Heart right ventricle (tissue), 16 donors: ENCODE data around the gene TEC. TPM values are rescaled to one million over a fixed set of nuclear protein-coding genes. Genes with fewer than 3 reads are reported as not detected.

Source experiments
- ATAC-seq, 8 donors: fragments of 200-7000 bp; cut with Tn5 transposase; one replicate each; pipeline ENCODE4 v1.9.1; 2020; ENCODE audit warnings: mild to moderate bottlenecking in 8 of 8, moderate library complexity in 8 of 8, moderate number of reproducible peaks in 1 of 8
- DNase-seq, 2 donors: peaks; one replicate each; pipeline ENCODE4 v3.0.0-alpha.2; 2020
- H3K27ac ChIP-seq, 10 donors: fragments of 200-600 bp; sonication (generic) in 2 of 10; one replicate each; pipeline versions ENCODE4 v1.5.0 to v1.8.0; 2020 to 2022; ENCODE audit warnings: mild to moderate bottlenecking in 3 of 10
- H3K27me3 ChIP-seq, 7 donors: fragments of 200-600 bp; one replicate each; pipeline ENCODE4 v1.8.0; 2021 to 2022; ENCODE audit warnings: mild to moderate bottlenecking in 2 of 7
- H3K36me3 ChIP-seq, 9 donors: fragments of 200-600 bp; sonication (generic) in 1 of 9; one replicate each; pipeline versions ENCODE4 v1.5.0 to v1.8.0; 2020 to 2022; ENCODE audit warnings: mild to moderate bottlenecking in 2 of 9
- H3K4me1 ChIP-seq, 9 donors: fragments of 200-600 bp; sonication (generic) in 1 of 9; one replicate each; pipeline versions ENCODE4 v1.5.0 to v1.8.0; 2020 to 2022; ENCODE audit warnings: mild to moderate bottlenecking in 4 of 9
- H3K4me3 ChIP-seq, 10 donors: fragments of 200-600 bp; sonication (generic) in 2 of 10; one replicate each; pipeline versions ENCODE4 v1.5.0 to v1.8.0; 2020 to 2022; ENCODE audit warnings: mild to moderate bottlenecking in 7 of 10, moderate library complexity in 2 of 10
- H3K9me3 ChIP-seq, 11 donors: fragments of 200-600 bp in 10 of 11; sonication (generic) in 2 of 11; one replicate each; pipeline versions ENCODE4 v1.5.0 to v1.8.0; 2013 to 2022; ENCODE audit warnings: mild to moderate bottlenecking in 2 of 11, control low read depth in 1 of 11, moderate library complexity in 1 of 11
- WGBS, 2 donors: extraction: QIAGEN DNeasy Blood & Tissue Kit; methylation state at CpG; one replicate each; pipeline ENCODE4 v1.1.7; 2013; ENCODE audit warnings: inconsistent platforms in 1 of 2; 5-methylcytosine and 5-hydroxymethylcytosine counted together
- intact Hi-C, 10 donors: fragments of 100-400 bp; cut with DNase I; formaldehyde crosslinking; loops; one replicate each; pipeline versions ENCODE4 v1.11.1 to v1.14.2; 2022
- polyA plus RNA-seq, 2 donors: library from polyadenylated mRNA; stranded (reverse); fragments of 200-250 nt; gene quantifications; one replicate each; pipeline ENCODE4 v1.2.3, GENCODE V29; 2013
- total RNA-seq, 10 donors: library from RNA; stranded (reverse); fragmentation: NEBNext Ultra II Directional in 3 of 10; extraction: Animal tissue kit (Norgen Biotek cat#: 25700) in 3 of 10; gene quantifications; one replicate each; pipeline versions ENCODE4 v1.2.1 to v1.2.4, GENCODE V29; 2021 to 2023
- TF ChIP-seq, protein P1 (sequence below), 9 donors: fragments of 200-600 bp; sonication (generic) in 2 of 9; IDR thresholded peaks; one replicate each; pipeline versions ENCODE4 v1.5.0 to v1.8.0; 2021 to 2022; ENCODE audit warnings: antibody characterized with exemption in 9 of 9, mild to moderate bottlenecking in 5 of 9, moderate library complexity in 1 of 9
- donor health status: Arrhythmogenic right ventricular cardiomyopathy.
- donor health status: ischemic (EF 13 %, LVEDD 7.1; RV severe dilation, severe dysfunction).
- donor health status: healthy with polysubstance abuse.
- donor health status: DM: no; HTN: yes; CAD: no.
- donor health status: DM: no; HTN: no; CAD: no.
- donor health status: ischemic (EF 25% LVEDD 6.9; RV normal size, moderate dysfunction).
- donor health status: ischemic (EF 25% LVEDD 5.7; RV mildly dilated, moderate dysfunction).
- donor health status: healthy.
- donor health status: DM: yes; HTN: yes; CAD: no.
- donor health status: Ischemic cardiomyopathy.
- donor health status: ischemic (EF 35%, LVEDD 5.7; RV mildly dilated, moderate dysfunction).
- donor health status: nonischemic (EF 11% LVEDD 7.7; RV severe dilation, severe dysfunction).
- donor health status: DM: yes; HTN: yes; CAD: no.
- donor health status: PGD.
- donor health status: ischemic (EF 29% LVEDD 5.4; RV normal size, mild dysfunction).
- donor health status: nonischemic (EF 23%, LVEDD 6.1; RV moderate dilation, normal function).

TEC gene
- total and polyA plus RNA-seq, 12 donors = 1.0 to 3.6 (median 2.2) TPM

DNA sequence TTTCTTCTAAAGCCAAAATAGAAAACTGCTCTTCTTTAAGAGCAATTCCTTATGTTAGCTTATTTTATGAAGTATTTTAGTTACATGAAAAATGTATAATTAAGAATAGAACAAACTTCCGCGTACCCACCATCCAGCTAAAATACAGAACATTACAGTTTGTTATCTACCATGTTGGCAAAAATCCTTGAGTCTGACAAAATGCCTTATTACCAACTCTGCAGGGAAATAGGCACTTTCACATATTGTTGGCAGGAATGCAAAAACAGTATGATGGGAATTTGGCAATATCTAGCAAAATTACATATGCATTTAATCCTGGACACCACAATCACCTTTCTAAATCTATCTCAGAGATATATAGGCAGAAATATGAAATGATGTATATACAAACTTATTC lies 39.3 kb upstream of the TEC start:
- TF ChIP-seq, protein P1, sequence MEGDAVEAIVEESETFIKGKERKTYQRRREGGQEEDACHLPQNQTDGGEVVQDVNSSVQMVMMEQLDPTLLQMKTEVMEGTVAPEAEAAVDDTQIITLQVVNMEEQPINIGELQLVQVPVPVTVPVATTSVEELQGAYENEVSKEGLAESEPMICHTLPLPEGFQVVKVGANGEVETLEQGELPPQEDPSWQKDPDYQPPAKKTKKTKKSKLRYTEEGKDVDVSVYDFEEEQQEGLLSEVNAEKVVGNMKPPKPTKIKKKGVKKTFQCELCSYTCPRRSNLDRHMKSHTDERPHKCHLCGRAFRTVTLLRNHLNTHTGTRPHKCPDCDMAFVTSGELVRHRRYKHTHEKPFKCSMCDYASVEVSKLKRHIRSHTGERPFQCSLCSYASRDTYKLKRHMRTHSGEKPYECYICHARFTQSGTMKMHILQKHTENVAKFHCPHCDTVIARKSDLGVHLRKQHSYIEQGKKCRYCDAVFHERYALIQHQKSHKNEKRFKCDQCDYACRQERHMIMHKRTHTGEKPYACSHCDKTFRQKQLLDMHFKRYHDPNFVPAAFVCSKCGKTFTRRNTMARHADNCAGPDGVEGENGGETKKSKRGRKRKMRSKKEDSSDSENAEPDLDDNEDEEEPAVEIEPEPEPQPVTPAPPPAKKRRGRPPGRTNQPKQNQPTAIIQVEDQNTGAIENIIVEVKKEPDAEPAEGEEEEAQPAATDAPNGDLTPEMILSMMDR (IDR thresholded peaks at IDR 0.05) = no peak
- WGBS, 2 donors = 91 to 96% methylated on average over 2 of the region's 2 CpGs
- intact Hi-C loops = no loop called here
- H3K27me3 ChIP-seq = no peaks in the 10 kb centered on the region
- H3K36me3 ChIP-seq = no peaks in the 10 kb centered on the region
- no peak overlapping the region for H3K4me3 ChIP-seq
- no peak for DNase-seq
- H3K4me1 ChIP-seq = no peaks in the 10 kb centered on the region
- no peak overlapping the region for H3K27ac ChIP-seq
- peaks cover 0 to 5% (median 0%) of the 10 kb centered on the region in 11 donors for H3K9me3 ChIP-seq
- no peak for ATAC-seq

DNA sequence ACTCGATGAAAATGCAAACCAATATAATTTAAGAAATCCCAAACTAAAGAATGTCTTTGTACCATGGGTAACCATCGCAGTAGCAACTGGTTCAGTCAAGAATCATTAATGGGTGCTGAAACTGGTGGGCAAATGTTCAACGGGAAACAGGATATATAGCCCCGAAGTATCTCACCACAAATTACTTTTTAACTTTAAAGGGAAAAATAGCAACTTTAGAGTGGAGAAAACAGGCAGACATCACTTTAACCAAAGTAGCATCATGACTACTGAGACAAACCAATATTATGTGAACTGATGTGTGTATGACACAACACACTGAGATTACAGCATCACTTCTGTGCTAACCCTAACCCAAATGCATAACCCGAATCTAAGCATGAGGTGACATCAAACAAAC lies 37.9 kb upstream of the TEC start:
- Histone ChIP-seq H3K9me3 (no peaks in the 10 kb centered on the region), H3K27me3 (no peaks in the 10 kb centered on the region), H3K27ac (no peak overlapping the region), H3K36me3 (no peaks in the 10 kb centered on the region), H3K4me1 (no peaks in the 10 kb centered on the region), H3K4me3 (no peak overlapping the region)
- intact Hi-C loops = no loop called here
- DNase-seq = no peak
- 89% methylated on average over 5 of the region's 5 CpGs for WGBS, 2 donors
- ATAC-seq = no peak
- TF ChIP-seq, protein P1 (IDR thresholded peaks at IDR 0.05) = no peak

DNA sequence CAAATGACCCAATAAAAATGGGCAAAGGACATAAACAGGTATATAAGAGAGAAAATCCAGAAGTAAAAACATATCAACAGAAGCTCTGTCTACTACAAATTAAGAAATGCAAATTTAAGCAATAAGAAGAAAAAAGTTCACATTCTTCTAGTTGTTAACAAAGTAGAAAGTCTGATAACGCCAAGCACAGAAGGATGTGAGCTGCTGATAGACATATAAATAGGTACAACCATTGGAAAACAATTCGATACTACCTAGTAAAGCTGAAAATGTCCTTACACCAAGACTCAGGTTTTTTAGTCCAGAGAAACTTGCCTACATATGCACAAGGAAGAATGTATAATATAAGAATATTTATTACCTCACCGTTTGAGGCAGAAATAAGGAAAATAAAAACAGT lies 35.9 kb upstream of the TEC start:
- H3K9me3 ChIP-seq = no peaks in the 10 kb centered on the region
- 77 to 82% methylated on average over 3 of the region's 3 CpGs for WGBS, 2 donors
- intact Hi-C loops = no loop called here
- no peaks in the 10 kb centered on the region for H3K4me1 ChIP-seq
- ATAC-seq (no peak), DNase-seq (no peak)
- H3K27ac ChIP-seq = no peak overlapping the region
- no peaks in the 10 kb centered on the region for H3K27me3 ChIP-seq
- no peaks in the 10 kb centered on the region for H3K36me3 ChIP-seq
- TF ChIP-seq, protein P1 (IDR thresholded peaks at IDR 0.05) = no peak
- H3K4me3 ChIP-seq = no peak overlapping the region

DNA sequence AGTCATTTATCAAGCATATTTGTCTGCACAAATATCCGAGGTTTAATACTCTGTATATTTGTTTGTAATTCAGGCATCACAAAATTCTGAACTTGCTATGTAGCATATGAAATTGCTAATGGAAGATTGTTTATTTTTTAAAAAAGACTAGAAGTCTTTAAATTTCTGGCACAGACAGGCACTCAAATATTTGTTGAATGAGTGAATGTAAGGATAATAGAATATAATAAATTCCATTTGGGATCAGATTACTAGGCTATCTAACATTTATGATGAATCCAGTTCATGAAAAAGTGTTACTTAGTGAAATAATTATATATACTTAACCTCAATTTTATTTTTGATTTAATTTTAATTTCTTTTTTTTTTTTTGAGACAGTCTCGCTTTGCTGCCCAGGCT lies 30.4 kb upstream of the TEC start:
- H3K27me3 ChIP-seq = no peaks in the 10 kb centered on the region
- no peaks in the 10 kb centered on the region for H3K36me3 ChIP-seq
- H3K9me3 ChIP-seq = no peaks in the 10 kb centered on the region
- H3K4me1 ChIP-seq = no peaks in the 10 kb centered on the region
- WGBS, 2 donors = 81 to 88% methylated on average over 2 of the region's 2 CpGs
- H3K27ac ChIP-seq = no peak overlapping the region
- no peak for ATAC-seq
- intact Hi-C loops = no loop called here
- DNase-seq = no peak
- no peak overlapping the region for H3K4me3 ChIP-seq
- TF ChIP-seq, protein P1 (IDR thresholded peaks at IDR 0.05) = no peak

DNA sequence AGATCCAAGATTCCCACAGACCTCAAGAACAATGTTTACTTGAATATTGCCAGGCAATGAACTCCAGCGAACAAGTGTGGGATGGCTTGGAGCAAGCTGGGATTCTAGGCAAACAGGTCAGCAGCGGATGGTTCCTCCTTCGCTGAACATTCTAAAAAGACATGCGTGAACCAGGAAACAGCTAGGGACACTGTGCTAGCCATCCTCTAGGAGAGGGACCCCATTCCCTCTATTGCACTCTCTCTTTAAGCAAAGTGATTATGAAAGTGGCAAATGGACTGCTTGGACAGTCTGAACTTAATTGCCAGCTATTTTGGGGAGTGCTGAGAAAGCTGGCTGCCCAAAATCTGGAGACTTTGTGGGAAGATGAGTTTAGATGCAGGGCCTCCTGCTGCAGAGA lies 29.9 kb upstream of the TEC start:
- ATAC-seq (no peak), DNase-seq (no peak)
- Histone ChIP-seq H3K4me1 (no peaks in the 10 kb centered on the region), H3K27me3 (no peaks in the 10 kb centered on the region), H3K4me3 (no peak overlapping the region), H3K9me3 (no peaks in the 10 kb centered on the region), H3K27ac (no peak overlapping the region), H3K36me3 (no peaks in the 10 kb centered on the region)
- WGBS, 2 donors = 91 to 95% methylated on average over 4 of the region's 4 CpGs
- intact Hi-C loops = no loop called here
- TF ChIP-seq, protein P1 (IDR thresholded peaks at IDR 0.05) = no peak
